ENCODE data around the gene ZNF598. TPM values are rescaled to one million over a fixed set of nuclear protein-coding genes. Genes with fewer than 3 reads are reported as not detected.

The ZNF598 gene
- total and polyA plus RNA-seq, 2 of the 13 experiments (the other 11 are each of a cell fraction or from before 2014, with no cell fraction given) = 13.5 to 14.2 TPM

DNA sequence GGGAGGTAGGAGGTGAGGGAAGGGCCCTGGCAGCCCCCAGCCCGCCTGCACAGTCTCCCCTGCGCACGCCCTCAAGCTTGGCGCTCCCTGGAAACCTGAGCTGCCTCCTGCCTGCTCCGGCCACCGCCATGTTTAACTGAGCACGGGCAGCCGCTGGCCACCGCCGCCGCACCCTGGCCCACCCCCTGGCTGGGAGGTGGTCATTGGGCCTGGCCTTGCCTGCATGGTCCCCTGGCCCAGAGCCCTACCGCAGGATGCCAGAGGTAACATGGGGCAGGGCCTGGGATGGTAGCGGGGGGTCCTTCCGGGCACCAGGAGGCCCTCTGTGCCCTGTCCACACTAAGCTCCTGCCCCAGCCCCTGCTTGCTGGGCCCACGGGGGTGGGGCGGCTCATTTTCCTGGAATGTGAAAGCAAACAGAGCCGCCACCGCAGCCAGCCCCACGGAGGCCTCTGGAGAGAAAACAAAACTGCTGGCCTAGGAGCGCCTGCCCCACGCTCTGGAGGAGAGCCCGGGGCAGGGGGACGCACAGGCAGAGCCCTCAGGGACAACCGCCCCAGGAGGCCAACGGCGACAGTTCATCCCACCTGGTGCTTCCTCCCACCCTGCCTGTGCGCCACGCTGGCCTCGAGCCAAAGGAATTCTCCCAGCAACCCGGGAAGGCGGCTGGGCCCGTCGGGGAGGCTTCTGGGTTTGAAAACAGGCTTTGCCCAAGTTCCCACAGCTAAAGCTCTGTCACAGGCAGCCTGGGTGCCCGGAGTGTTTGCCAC lies 26.0 kb upstream of the ZNF598 start (continued):
- TF ChIP-seq NFKB2 (CRISPR knock-in tag; IDR thresholded peaks at IDR 0.05; ENCODE audit: borderline replicate concordance) = peak; percentile 35; the same call in 1 of the 2 replicates
- no peak for TF ChIP-seq ZNF549 (CRISPR knock-in tag; IDR thresholded peaks at IDR 0.05)
- no peak for TF ChIP-seq AHR (CRISPR knock-in tag; IDR thresholded peaks at IDR 0.05)
- peak; percentile 60; the same call in 1 of the 2 replicates for TF ChIP-seq AKAP8 (CRISPR knock-in tag; IDR thresholded peaks at IDR 0.05)
- 0 out of 2 replicates have a peak, but pooled peaks have one; percentile 27 for TF ChIP-seq ZNF713 (CRISPR knock-in tag; IDR thresholded peaks at IDR 0.05)
- peak; percentile 34; the same call in 1 of the 2 replicates for TF ChIP-seq ZNF558 (CRISPR knock-in tag; IDR thresholded peaks at IDR 0.05; ENCODE audit: borderline replicate concordance)
- TF ChIP-seq, protein P1, sequence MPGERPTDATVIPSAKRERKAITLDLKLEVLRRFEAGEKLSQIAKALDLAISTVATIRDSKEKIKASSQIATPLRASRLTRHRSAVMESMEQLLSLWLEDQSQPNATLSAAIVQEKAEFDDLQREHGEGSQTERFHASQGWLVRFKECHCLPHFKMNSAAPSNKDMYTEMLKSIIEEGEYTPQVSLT (CRISPR knock-in tag; IDR thresholded peaks at IDR 0.05; ENCODE audit: borderline replicate concordance, low read depth) = no peak
- TF ChIP-seq, protein P2, sequence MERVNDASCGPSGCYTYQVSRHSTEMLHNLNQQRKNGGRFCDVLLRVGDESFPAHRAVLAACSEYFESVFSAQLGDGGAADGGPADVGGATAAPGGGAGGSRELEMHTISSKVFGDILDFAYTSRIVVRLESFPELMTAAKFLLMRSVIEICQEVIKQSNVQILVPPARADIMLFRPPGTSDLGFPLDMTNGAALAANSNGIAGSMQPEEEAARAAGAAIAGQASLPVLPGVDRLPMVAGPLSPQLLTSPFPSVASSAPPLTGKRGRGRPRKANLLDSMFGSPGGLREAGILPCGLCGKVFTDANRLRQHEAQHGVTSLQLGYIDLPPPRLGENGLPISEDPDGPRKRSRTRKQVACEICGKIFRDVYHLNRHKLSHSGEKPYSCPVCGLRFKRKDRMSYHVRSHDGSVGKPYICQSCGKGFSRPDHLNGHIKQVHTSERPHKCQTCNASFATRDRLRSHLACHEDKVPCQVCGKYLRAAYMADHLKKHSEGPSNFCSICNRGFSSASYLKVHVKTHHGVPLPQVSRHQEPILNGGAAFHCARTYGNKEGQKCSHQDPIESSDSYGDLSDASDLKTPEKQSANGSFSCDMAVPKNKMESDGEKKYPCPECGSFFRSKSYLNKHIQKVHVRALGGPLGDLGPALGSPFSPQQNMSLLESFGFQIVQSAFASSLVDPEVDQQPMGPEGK (CRISPR knock-in tag; IDR thresholded peaks at IDR 0.05) = peak; percentile 98
- TF ChIP-seq, protein P3, sequence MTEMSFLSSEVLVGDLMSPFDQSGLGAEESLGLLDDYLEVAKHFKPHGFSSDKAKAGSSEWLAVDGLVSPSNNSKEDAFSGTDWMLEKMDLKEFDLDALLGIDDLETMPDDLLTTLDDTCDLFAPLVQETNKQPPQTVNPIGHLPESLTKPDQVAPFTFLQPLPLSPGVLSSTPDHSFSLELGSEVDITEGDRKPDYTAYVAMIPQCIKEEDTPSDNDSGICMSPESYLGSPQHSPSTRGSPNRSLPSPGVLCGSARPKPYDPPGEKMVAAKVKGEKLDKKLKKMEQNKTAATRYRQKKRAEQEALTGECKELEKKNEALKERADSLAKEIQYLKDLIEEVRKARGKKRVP (CRISPR knock-in tag; IDR thresholded peaks at IDR 0.05) = no peak
- 0 out of 2 replicates have a peak, but pooled peaks have one; percentile 9 for TF ChIP-seq NRL (CRISPR knock-in tag; IDR thresholded peaks at IDR 0.05; ENCODE audit: borderline replicate concordance)
- TF ChIP-seq HNRNPK (IDR thresholded peaks at IDR 0.05; ENCODE audit: low read depth, low read length, poor library complexity, severe bottlenecking) = peak; percentile 57
- peak; percentile 79 for TF ChIP-seq GABPB1 (CRISPR knock-in tag; IDR thresholded peaks at IDR 0.05)
- TF ChIP-seq, protein P4, sequence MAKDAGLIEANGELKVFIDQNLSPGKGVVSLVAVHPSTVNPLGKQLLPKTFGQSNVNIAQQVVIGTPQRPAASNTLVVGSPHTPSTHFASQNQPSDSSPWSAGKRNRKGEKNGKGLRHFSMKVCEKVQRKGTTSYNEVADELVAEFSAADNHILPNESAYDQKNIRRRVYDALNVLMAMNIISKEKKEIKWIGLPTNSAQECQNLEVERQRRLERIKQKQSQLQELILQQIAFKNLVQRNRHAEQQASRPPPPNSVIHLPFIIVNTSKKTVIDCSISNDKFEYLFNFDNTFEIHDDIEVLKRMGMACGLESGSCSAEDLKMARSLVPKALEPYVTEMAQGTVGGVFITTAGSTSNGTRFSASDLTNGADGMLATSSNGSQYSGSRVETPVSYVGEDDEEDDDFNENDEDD (CRISPR knock-in tag; IDR thresholded peaks at IDR 0.05; ENCODE audit: borderline replicate concordance) = peak; percentile 38; the same call in 1 of the 2 replicates
- no peak for TF ChIP-seq ZNF543 (CRISPR knock-in tag; IDR thresholded peaks at IDR 0.05)
- no peak for TF ChIP-seq TBL1XR1 (IDR thresholded peaks at IDR 0.05; ENCODE audit: borderline replicate concordance, low read length, partially characterized antibody)
- TF ChIP-seq MYC (CRISPR knock-in tag; IDR thresholded peaks at IDR 0.05; ENCODE audit: borderline replicate concordance) = peak; percentile 76; the same call in 1 of the 2 replicates
- TF ChIP-seq STAG1 (CRISPR knock-in tag; IDR thresholded peaks at IDR 0.05) = peak; percentile 36; the same call in 1 of the 2 replicates
- TF ChIP-seq ZMYM2 (CRISPR knock-in tag; IDR thresholded peaks at IDR 0.05) = peak; percentile 75; the same call in 1 of the 2 replicates
- TF ChIP-seq ZNF550 (CRISPR knock-in tag; IDR thresholded peaks at IDR 0.05; ENCODE audit: borderline replicate concordance) = no peak
- TF ChIP-seq SALL2 (CRISPR knock-in tag; IDR thresholded peaks at IDR 0.05) = peak; percentile 32; the same call in 1 of the 2 replicates
- TF ChIP-seq, protein P5, sequence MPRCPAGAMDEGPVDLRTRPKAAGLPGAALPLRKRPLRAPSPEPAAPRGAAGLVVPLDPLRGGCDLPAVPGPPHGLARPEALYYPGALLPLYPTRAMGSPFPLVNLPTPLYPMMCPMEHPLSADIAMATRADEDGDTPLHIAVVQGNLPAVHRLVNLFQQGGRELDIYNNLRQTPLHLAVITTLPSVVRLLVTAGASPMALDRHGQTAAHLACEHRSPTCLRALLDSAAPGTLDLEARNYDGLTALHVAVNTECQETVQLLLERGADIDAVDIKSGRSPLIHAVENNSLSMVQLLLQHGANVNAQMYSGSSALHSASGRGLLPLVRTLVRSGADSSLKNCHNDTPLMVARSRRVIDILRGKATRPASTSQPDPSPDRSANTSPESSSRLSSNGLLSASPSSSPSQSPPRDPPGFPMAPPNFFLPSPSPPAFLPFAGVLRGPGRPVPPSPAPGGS (CRISPR knock-in tag; IDR thresholded peaks at IDR 0.05) = peak; percentile 62; the same call in 1 of the 2 replicates

All from HepG2 (cell line).